Chondrocyte (in vitro differentiated cells): ENCODE data around the gene KIRREL3. TPM values are rescaled to one million over a fixed set of nuclear protein-coding genes. Genes with fewer than 3 reads are reported as not detected.

ENCODE experiments used
- DNase-seq: peaks from one replicate; pipeline ENCODE4 v3.0.0; 2021; ENCODE audit warnings: mixed read lengths, low spot score
- H3K27ac Mint-ChIP-seq: one replicate; pipeline ENCODE4 v1.8.0; 2021; ENCODE audit warnings: mild to moderate bottlenecking, moderate library complexity, mixed read lengths; ENCODE audit not compliant: unreplicated experiment
- H3K27me3 Mint-ChIP-seq: 2 replicates; pipeline ENCODE4 v1.8.0; 2021; ENCODE audit warnings: low read depth, mixed read lengths
- H3K36me3 Mint-ChIP-seq: 2 replicates; pipeline ENCODE4 v1.8.0; 2021; ENCODE audit warnings: low read depth, mixed read lengths
- H3K4me1 Mint-ChIP-seq: 2 replicates; pipeline ENCODE4 v1.8.0; 2021; ENCODE audit warnings: low read depth, mild to moderate bottlenecking, mixed read lengths
- H3K4me3 Mint-ChIP-seq: one replicate; pipeline ENCODE4 v1.8.0; 2021; ENCODE audit warnings: mild to moderate bottlenecking, moderate library complexity, mixed read lengths; ENCODE audit not compliant: unreplicated experiment
- H3K9me3 Mint-ChIP-seq: 2 replicates; pipeline ENCODE4 v1.8.0; 2021; ENCODE audit warnings: low read depth, mixed read lengths
- total RNA-seq: library from RNA; stranded (reverse); gene quantifications from 3 replicates; pipeline ENCODE4 v1.2.1, GENCODE V29; 2021
- TF ChIP-seq, protein P1 (sequence below): fragments of 200-600 bp; sonication (generic); IDR thresholded peaks from 2 replicates; pipeline ENCODE4 v1.5.0; 2021; ENCODE audit warnings: antibody characterized with exemption, mild to moderate bottlenecking, moderate library complexity

The KIRREL3 gene
- total RNA-seq, 1 donor from 2014 or later, result 1.2 TPM

DNA sequence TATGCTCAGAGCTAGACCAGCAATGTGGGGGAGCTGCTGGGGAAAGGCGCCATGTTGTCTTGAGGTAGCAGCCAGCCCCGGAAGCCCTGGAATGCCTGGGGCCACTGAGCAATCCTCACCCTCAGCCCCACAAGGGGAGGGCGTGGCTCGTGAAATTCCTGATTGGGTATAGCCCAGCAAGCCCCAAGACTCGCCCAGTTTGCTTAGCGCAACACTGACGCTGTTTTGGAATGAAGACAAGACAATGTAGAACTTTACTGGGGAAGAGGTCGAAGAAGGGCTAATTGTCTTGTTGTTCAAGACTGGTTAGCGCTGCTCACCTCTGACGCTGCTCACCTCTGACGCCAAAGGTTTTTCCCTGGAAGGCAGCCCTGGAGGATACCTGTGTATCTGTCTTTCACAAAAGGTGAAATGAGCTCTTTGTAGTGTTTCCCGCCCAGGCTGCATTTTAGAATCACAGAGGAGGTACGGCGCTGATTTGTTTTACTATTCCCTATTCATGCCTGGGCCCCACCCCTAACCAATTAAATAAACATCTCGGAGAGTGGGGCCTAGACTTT lies 597.5 kb downstream of the KIRREL3 start:
- no peak overlapping the region for H3K27ac Mint-ChIP-seq
- DNase-seq, result peak; percentile 72
- H3K27me3 Mint-ChIP-seq, result no peaks in the 10 kb centered on the region
- TF ChIP-seq, protein P1, sequence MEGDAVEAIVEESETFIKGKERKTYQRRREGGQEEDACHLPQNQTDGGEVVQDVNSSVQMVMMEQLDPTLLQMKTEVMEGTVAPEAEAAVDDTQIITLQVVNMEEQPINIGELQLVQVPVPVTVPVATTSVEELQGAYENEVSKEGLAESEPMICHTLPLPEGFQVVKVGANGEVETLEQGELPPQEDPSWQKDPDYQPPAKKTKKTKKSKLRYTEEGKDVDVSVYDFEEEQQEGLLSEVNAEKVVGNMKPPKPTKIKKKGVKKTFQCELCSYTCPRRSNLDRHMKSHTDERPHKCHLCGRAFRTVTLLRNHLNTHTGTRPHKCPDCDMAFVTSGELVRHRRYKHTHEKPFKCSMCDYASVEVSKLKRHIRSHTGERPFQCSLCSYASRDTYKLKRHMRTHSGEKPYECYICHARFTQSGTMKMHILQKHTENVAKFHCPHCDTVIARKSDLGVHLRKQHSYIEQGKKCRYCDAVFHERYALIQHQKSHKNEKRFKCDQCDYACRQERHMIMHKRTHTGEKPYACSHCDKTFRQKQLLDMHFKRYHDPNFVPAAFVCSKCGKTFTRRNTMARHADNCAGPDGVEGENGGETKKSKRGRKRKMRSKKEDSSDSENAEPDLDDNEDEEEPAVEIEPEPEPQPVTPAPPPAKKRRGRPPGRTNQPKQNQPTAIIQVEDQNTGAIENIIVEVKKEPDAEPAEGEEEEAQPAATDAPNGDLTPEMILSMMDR, result no peak
- no peak overlapping the region for H3K4me3 Mint-ChIP-seq
- H3K4me1 Mint-ChIP-seq, result peaks cover 26% of the 10 kb centered on the region
- peaks cover 7% of the 10 kb centered on the region for H3K36me3 Mint-ChIP-seq
- H3K9me3 Mint-ChIP-seq, result no peaks in the 10 kb centered on the region

DNA sequence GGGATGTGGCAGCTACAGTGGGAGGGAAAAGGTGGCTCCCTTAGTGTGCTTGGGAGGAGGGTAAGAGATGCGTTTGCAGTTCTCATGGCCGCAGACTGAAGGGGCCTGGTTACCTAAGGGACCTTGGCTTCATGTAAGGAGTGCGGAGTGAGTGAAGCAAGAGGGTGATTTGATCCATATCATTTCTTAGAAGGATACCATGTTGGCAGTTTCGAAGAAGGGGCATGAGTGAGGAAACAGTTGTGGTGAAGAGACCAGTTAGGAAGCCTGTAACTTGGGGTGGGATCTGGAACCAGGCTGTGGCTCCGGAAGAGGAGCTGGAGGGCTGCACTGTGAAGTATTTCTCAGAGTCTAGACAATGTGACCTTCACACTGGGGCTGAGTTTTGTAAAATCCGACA lies 600.1 kb downstream of the KIRREL3 start:
- Mint-ChIP-seq H3K4me1 (peaks cover 33% of the 10 kb centered on the region), H3K27ac (no peak overlapping the region), H3K9me3 (no peaks in the 10 kb centered on the region), H3K4me3 (no peak overlapping the region), H3K27me3 (no peaks in the 10 kb centered on the region), H3K36me3 (peaks cover 5% of the 10 kb centered on the region)
- TF ChIP-seq, protein P1, result no peak
- DNase-seq, result no peak

DNA sequence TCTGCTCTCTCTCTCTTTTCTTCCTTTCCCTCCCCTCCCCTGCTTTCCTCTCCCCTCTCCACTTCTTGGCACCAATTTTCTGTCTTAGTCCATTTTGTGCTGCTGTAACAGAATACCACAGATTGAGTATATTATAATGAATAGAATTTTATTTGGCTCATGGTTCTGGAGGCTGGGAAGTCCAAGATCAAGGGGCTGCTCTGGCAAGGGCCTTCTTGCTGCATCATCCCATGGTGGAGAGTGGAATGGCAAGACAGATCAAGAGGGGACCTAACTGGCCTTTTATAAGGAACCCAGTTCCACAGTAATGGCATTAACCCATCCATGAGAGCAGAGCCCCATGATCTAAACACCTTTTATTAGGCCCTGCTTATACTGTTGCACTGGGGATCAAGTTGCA lies 600.6 kb downstream of the KIRREL3 start:
- Mint-ChIP-seq H3K4me3 (no peak overlapping the region), H3K27ac (no peak overlapping the region), H3K9me3 (no peaks in the 10 kb centered on the region), H3K36me3 (peaks cover 5% of the 10 kb centered on the region), H3K4me1 (peaks cover 37% of the 10 kb centered on the region), H3K27me3 (no peaks in the 10 kb centered on the region)
- TF ChIP-seq, protein P1, result no peak
- DNase-seq, result no peak

DNA sequence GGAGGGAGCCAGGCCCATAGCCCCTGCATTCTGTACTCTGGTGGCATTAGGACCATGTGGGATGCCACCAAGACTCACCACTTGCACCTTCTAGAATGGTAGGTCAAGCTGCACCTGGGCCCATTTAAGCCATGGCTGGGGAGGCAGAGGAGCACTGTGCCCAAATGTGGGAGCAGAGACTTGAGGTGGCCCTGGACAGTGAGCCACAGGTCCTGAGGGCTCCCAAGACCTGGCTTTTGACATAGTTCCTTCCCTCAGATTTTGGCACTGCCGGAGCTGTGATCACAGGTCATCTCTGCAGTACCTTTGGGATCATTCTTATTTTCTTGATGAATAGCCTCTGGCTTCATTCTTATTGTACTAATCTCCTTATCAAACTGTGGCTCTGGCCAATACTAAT lies 601.8 kb downstream of the KIRREL3 start:
- H3K27me3 Mint-ChIP-seq, result no peaks in the 10 kb centered on the region
- no peak overlapping the region for H3K4me3 Mint-ChIP-seq
- DNase-seq, result no peak
- H3K4me1 Mint-ChIP-seq, result peaks cover 36% of the 10 kb centered on the region
- H3K27ac Mint-ChIP-seq, result no peak overlapping the region
- TF ChIP-seq, protein P1, result no peak
- H3K36me3 Mint-ChIP-seq, result peaks cover 3% of the 10 kb centered on the region
- no peaks in the 10 kb centered on the region for H3K9me3 Mint-ChIP-seq

DNA sequence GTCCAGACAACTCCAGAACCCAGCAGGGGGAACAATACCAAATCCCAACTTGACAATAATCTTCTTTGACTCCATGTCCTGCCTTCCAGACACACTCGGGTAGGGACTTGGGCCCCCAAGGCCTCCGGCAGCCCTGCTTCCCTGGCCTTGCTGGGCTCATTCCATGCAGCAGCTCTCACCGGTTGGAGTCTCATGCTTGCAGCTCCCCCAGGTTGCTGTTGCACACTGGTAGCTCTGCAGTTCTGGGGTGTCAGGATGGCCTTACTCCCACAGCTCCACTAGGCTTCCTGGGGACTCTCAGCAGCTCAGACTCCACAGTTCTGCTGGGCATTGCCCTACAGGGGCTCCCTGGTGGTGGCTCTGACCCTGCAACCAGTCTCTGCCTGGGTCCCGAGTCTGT lies 602.3 kb downstream of the KIRREL3 start:
- Mint-ChIP-seq H3K4me1 (peaks cover 35% of the 10 kb centered on the region), H3K27ac (no peak overlapping the region), H3K36me3 (peaks cover 3% of the 10 kb centered on the region), H3K27me3 (no peaks in the 10 kb centered on the region), H3K4me3 (no peak overlapping the region), H3K9me3 (no peaks in the 10 kb centered on the region)
- no peak for DNase-seq
- TF ChIP-seq, protein P1, result no peak
